Stomach (tissue), 4 donors: Measurements from ENCODE around the gene NES.
A peak's percentile ranks its signal among the peaks of the same experiment; 100 is the strongest.

ENCODE experiments used
- EP300 ChIP-seq: sonication (generic); formaldehyde crosslinking; IDR thresholded peaks from one replicate; pipeline ENCODE4 v1.6.1; 2017; ENCODE audit warnings: antibody characterized with exemption
- POLR2A ChIP-seq, 4 donors: fragments of 450-650 bp; IDR thresholded peaks; one replicate each; pipeline ENCODE4 v1.6.1; 2016; ENCODE audit warnings: antibody characterized with exemption in 4 of 4, control low read depth in 2 of 4, mild to moderate bottlenecking in 1 of 4, moderate library complexity in 1 of 4
- POLR2AphosphoS5 ChIP-seq, 3 donors: sonication (generic); formaldehyde crosslinking; IDR thresholded peaks; one replicate each; pipeline ENCODE4 v1.6.1; 2016; ENCODE audit warnings: antibody characterized with exemption in 3 of 3
- TF ChIP-seq, protein P1 (sequence below), 7 experiments: fragments of 450-650 bp in 4 of 7; fragments of 200-600 bp in 3 of 7; sonication (generic) in 3 of 7; IDR thresholded peaks; one replicate each; pipeline ENCODE4 v1.5.1; 2016 to 2019; ENCODE audit warnings: antibody characterized with exemption in 7 of 7, control low read depth in 2 of 7, mild to moderate bottlenecking in 1 of 7

DNA sequence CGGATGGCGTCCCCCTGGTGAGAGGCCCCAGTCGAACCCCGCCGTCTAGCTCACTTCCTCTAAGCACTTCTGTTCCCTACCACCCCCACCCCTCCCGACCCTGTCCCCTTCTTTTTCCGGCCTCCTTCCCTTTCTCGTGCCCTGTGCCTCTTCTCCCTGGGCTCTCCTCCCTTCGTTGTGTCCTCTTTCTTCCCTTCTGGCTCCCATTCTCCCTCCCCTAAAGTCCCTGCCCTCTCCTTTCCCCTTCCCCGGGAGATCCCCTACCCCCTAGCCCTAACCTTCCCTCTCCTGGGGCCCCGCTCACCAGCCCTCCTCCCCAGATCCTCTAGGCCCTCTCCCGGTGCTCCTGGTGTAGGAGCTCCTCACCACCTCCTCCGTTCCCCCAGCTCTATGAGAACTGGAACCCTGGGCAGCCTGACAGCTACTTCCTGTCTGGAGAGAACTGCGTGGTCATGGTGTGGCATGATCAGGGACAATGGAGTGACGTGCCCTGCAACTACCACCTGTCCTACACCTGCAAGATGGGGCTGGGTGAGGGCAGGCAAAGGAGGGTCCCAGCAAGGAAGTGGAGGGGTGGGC is 19.4 kb downstream of the NES start:
- TF ChIP-seq, protein P1, sequence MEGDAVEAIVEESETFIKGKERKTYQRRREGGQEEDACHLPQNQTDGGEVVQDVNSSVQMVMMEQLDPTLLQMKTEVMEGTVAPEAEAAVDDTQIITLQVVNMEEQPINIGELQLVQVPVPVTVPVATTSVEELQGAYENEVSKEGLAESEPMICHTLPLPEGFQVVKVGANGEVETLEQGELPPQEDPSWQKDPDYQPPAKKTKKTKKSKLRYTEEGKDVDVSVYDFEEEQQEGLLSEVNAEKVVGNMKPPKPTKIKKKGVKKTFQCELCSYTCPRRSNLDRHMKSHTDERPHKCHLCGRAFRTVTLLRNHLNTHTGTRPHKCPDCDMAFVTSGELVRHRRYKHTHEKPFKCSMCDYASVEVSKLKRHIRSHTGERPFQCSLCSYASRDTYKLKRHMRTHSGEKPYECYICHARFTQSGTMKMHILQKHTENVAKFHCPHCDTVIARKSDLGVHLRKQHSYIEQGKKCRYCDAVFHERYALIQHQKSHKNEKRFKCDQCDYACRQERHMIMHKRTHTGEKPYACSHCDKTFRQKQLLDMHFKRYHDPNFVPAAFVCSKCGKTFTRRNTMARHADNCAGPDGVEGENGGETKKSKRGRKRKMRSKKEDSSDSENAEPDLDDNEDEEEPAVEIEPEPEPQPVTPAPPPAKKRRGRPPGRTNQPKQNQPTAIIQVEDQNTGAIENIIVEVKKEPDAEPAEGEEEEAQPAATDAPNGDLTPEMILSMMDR (IDR thresholded peaks at IDR 0.05): peak in 1 of 7 experiments; percentile 49
- TF ChIP-seq POLR2AphosphoS5 (IDR thresholded peaks at IDR 0.05) (no peak), POLR2A (IDR thresholded peaks at IDR 0.05) (no peak), EP300 (no peak)
